Heart right ventricle (tissue), 16 donors: Measurements from ENCODE around the gene HBA2. TPM values are rescaled to one million over a fixed set of nuclear protein-coding genes. Genes with fewer than 3 reads are reported as not detected.
"Not testable (repeated sequence)": the region's sequence is repeated elsewhere in the genome, so short reads cannot be mapped to it uniquely, and the experiment has no call there.

ENCODE experiments used
- ATAC-seq, 8 donors: fragments of 200-7000 bp; cut with Tn5 transposase; one replicate each; pipeline ENCODE4 v1.9.1; 2020; ENCODE audit warnings: mild to moderate bottlenecking in 8 of 8, moderate library complexity in 8 of 8, moderate number of reproducible peaks in 1 of 8
- DNase-seq, 2 donors: peaks; one replicate each; pipeline ENCODE4 v3.0.0-alpha.2; 2020
- H3K27ac ChIP-seq, 10 donors: fragments of 200-600 bp; sonication (generic) in 2 of 10; one replicate each; pipeline versions ENCODE4 v1.5.0 to v1.8.0; 2020 to 2022; ENCODE audit warnings: mild to moderate bottlenecking in 3 of 10
- H3K27me3 ChIP-seq, 7 donors: fragments of 200-600 bp; one replicate each; pipeline ENCODE4 v1.8.0; 2021 to 2022; ENCODE audit warnings: mild to moderate bottlenecking in 2 of 7
- H3K36me3 ChIP-seq, 9 donors: fragments of 200-600 bp; sonication (generic) in 1 of 9; one replicate each; pipeline versions ENCODE4 v1.5.0 to v1.8.0; 2020 to 2022; ENCODE audit warnings: mild to moderate bottlenecking in 2 of 9
- H3K4me1 ChIP-seq, 9 donors: fragments of 200-600 bp; sonication (generic) in 1 of 9; one replicate each; pipeline versions ENCODE4 v1.5.0 to v1.8.0; 2020 to 2022; ENCODE audit warnings: mild to moderate bottlenecking in 4 of 9
- H3K4me3 ChIP-seq, 10 donors: fragments of 200-600 bp; sonication (generic) in 2 of 10; one replicate each; pipeline versions ENCODE4 v1.5.0 to v1.8.0; 2020 to 2022; ENCODE audit warnings: mild to moderate bottlenecking in 7 of 10, moderate library complexity in 2 of 10
- H3K9me3 ChIP-seq, 11 donors: fragments of 200-600 bp in 10 of 11; sonication (generic) in 2 of 11; one replicate each; pipeline versions ENCODE4 v1.5.0 to v1.8.0; 2013 to 2022; ENCODE audit warnings: mild to moderate bottlenecking in 2 of 11, control low read depth in 1 of 11, moderate library complexity in 1 of 11
- WGBS, 2 donors: extraction: QIAGEN DNeasy Blood & Tissue Kit; methylation state at CpG; one replicate each; pipeline ENCODE4 v1.1.7; 2013; ENCODE audit warnings: inconsistent platforms in 1 of 2; 5-methylcytosine and 5-hydroxymethylcytosine counted together
- intact Hi-C, 10 donors: fragments of 100-400 bp; cut with DNase I; formaldehyde crosslinking; loops; one replicate each; pipeline versions ENCODE4 v1.11.1 to v1.14.2; 2022
- long read RNA-seq, 3 donors: library from polyadenylated mRNA; unstranded; transcript quantifications; one replicate each; pipeline ENCODE4 v2.0.0, GENCODE V29; 2020 to 2021
- polyA plus RNA-seq, 2 donors: library from polyadenylated mRNA; stranded (reverse); fragments of 200-250 nt; gene quantifications; one replicate each; pipeline ENCODE4 v1.2.3, GENCODE V29; 2013
- total RNA-seq, 10 donors: library from RNA; stranded (reverse); fragmentation: NEBNext Ultra II Directional in 3 of 10; extraction: Animal tissue kit (Norgen Biotek cat#: 25700) in 3 of 10; gene quantifications; one replicate each; pipeline versions ENCODE4 v1.2.1 to v1.2.4, GENCODE V29; 2021 to 2023
- TF ChIP-seq, protein P1 (sequence below), 9 donors: fragments of 200-600 bp; sonication (generic) in 2 of 9; IDR thresholded peaks; one replicate each; pipeline versions ENCODE4 v1.5.0 to v1.8.0; 2021 to 2022; ENCODE audit warnings: antibody characterized with exemption in 9 of 9, mild to moderate bottlenecking in 5 of 9, moderate library complexity in 1 of 9
- donor health status: Arrhythmogenic right ventricular cardiomyopathy.
- donor health status: ischemic (EF 13 %, LVEDD 7.1; RV severe dilation, severe dysfunction).
- donor health status: healthy with polysubstance abuse.
- donor health status: DM: no; HTN: yes; CAD: no.
- donor health status: DM: no; HTN: no; CAD: no.
- donor health status: ischemic (EF 25% LVEDD 6.9; RV normal size, moderate dysfunction).
- donor health status: ischemic (EF 25% LVEDD 5.7; RV mildly dilated, moderate dysfunction).
- donor health status: healthy.
- donor health status: DM: yes; HTN: yes; CAD: no.
- donor health status: Ischemic cardiomyopathy.
- donor health status: ischemic (EF 35%, LVEDD 5.7; RV mildly dilated, moderate dysfunction).
- donor health status: nonischemic (EF 11% LVEDD 7.7; RV severe dilation, severe dysfunction).
- donor health status: DM: yes; HTN: yes; CAD: no.
- donor health status: PGD.
- donor health status: ischemic (EF 29% LVEDD 5.4; RV normal size, mild dysfunction).
- donor health status: nonischemic (EF 23%, LVEDD 6.1; RV moderate dilation, normal function).

HBA2 gene
- 1,000 to 10,000 TPM in 1 of 10 donors, 100 to 1,000 TPM in 5, 10 to 100 TPM in 4; 78.7 to 1,146 (median 107) TPM for total RNA-seq
- polyA plus RNA-seq = 10 to 100 TPM in 1 of 2 donors, 1 to 10 TPM in 1; 2.9 to 84.6 TPM
- long read RNA-seq, donor 1, transcript HBA2-203 (2 exons, 640 nt) = minor isoform, 8 of 18 reads
- long read RNA-seq, donor 1, transcript HBA2-201 (3 exons, 576 nt) = major isoform, 10 of 18 reads
- long read RNA-seq, donor 1, partial matches to known transcripts = 0 of 18 reads
- long read RNA-seq, donor 1, other reads (novel, unspliced or antisense) = 0 of 18 reads
- long read RNA-seq, donor 2, transcript HBA2-201 (3 exons, 576 nt) = major isoform, 23 of 30 reads
- long read RNA-seq, donor 2, transcript HBA2-203 (2 exons, 640 nt) = minor isoform, 6 of 30 reads
- long read RNA-seq, donor 2, partial matches to known transcripts = 0 of 30 reads
- long read RNA-seq, donor 2, other reads (novel, unspliced or antisense) = 1 of 30 reads
- long read RNA-seq, donor 3, partial matches to known transcripts = 0 of 3 reads
- long read RNA-seq, donor 3, other reads (novel, unspliced or antisense) = 0 of 3 reads

DNA sequence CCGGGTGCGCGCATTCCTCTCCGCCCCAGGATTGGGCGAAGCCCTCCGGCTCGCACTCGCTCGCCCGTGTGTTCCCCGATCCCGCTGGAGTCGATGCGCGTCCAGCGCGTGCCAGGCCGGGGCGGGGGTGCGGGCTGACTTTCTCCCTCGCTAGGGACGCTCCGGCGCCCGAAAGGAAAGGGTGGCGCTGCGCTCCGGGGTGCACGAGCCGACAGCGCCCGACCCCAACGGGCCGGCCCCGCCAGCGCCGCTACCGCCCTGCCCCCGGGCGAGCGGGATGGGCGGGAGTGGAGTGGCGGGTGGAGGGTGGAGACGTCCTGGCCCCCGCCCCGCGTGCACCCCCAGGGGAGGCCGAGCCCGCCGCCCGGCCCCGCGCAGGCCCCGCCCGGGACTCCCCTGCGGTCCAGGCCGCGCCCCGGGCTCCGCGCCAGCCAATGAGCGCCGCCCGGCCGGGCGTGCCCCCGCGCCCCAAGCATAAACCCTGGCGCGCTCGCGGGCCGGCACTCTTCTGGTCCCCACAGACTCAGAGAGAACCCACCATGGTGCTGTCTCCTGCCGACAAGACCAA, at the start of gene HBA2:
Gene HBA2 (plus strand): TSS at position 503 of the 568 bp plus-strand sequence. CDS start 37 bp downstream, at position 540.
- no CpG with 5 or more reads among the region's 74 CpGs for WGBS, 2 donors
- peaks cover 26 to 78% (median 68%) of the 10 kb centered on the region in 7 donors for H3K27me3 ChIP-seq
- H3K36me3 ChIP-seq, H3K4me1 ChIP-seq, H3K4me3 ChIP-seq, intact Hi-C loops, H3K9me3 ChIP-seq, H3K27ac ChIP-seq, DNase-seq: not testable (repeated sequence)
- ATAC-seq = peak in 1 of 8 donors; percentile 14

DNA sequence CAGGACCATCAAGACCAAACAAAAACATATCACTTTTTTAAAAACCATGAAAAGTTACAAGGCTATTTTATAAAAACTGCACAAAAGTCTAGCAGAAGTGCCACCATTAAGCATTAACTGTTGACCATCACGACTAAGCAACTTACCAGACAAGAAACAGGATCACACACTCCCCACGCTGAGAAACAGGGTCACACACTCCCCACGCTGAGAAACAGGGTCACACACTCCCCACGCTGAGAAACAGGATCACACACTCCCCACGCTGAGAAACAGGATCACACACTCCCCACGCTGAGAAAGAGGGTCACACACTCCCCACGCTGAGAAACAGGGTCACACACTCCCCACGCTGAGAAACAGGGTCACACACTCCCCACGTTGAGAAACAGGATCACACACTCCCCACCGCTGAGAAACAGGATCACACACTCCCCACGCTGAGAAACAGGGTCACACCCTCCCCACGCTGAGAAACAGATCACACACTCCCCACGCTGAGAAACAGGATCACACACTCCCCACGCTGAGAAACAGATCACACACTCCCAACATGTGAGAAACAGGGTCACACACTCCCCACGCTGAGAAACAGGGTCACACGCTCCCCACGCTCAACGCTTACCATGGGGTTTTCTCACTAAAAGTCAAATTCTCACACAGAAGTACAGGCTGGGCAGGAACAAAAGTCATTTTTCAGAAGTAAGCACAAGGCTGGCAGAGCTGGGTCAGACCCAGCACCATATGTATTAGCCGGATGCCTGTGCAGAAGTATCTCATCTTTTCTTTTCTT, 48.9 kb upstream of the HBA2 start:
- H3K9me3 ChIP-seq, intact Hi-C loops, H3K27ac ChIP-seq, H3K4me1 ChIP-seq, H3K4me3 ChIP-seq, ATAC-seq, DNase-seq, H3K27me3 ChIP-seq: not testable (repeated sequence)
- 89 to 90% methylated on average over 19 of the region's 19 CpGs for WGBS, 2 donors
- H3K36me3 ChIP-seq = peaks cover 0 to 29% (median 0%) of the 10 kb centered on the region in 9 donors

DNA sequence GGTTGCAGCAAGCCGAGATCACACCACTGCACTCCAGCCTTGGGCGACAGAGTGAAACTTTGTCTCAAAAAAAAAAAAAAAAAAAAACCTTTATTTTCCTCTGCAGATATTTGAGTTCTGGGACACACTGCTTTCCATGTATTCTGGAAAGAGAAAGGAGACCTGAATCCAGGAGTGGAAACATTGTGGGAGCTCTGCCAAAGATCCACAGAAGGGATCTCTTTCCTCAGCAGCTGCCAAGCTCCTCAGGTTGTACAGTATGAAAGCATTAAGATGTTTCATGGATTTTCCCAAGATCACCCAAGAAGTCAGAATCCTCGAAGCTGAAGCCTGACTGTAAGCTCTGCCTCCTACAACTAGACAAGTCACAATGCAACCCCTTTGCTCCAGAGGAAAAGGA, 47.7 kb upstream of the HBA2 start:
- TF ChIP-seq, protein P1, sequence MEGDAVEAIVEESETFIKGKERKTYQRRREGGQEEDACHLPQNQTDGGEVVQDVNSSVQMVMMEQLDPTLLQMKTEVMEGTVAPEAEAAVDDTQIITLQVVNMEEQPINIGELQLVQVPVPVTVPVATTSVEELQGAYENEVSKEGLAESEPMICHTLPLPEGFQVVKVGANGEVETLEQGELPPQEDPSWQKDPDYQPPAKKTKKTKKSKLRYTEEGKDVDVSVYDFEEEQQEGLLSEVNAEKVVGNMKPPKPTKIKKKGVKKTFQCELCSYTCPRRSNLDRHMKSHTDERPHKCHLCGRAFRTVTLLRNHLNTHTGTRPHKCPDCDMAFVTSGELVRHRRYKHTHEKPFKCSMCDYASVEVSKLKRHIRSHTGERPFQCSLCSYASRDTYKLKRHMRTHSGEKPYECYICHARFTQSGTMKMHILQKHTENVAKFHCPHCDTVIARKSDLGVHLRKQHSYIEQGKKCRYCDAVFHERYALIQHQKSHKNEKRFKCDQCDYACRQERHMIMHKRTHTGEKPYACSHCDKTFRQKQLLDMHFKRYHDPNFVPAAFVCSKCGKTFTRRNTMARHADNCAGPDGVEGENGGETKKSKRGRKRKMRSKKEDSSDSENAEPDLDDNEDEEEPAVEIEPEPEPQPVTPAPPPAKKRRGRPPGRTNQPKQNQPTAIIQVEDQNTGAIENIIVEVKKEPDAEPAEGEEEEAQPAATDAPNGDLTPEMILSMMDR (IDR thresholded peaks at IDR 0.05) = no peak
- 87 to 92% methylated on average over 3 of the region's 3 CpGs for WGBS, 2 donors
- H3K36me3 ChIP-seq = peaks cover 0 to 41% (median 0%) of the 10 kb centered on the region in 9 donors
- ATAC-seq (no peak), DNase-seq (no peak)
- no peaks in the 10 kb centered on the region for H3K27me3 ChIP-seq
- H3K9me3 ChIP-seq = no peaks in the 10 kb centered on the region
- no peak overlapping the region for H3K4me3 ChIP-seq
- no peak overlapping the region for H3K27ac ChIP-seq
- intact Hi-C loops = no loop called here
- peaks cover 0 to 5% (median 0%) of the 10 kb centered on the region in 9 donors for H3K4me1 ChIP-seq

DNA sequence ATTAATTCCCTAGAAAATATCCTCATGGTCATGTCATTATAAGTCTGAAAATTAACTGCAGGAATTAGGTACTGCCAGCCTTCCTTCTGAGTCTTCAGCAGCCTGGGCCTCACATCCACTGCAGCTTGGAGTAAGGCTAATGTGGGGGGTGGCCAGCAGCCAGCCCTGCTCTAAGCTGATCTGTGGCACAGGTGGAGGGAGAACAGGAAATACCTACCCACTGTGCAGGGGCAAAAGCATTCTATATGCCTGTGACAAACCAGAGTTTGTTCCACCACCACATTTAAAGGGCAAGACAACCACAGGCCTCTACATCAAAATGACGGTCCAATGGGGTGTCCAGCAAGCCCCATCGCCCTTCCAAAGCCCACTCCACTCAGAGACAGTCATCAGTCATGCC, 43.6 kb upstream of the HBA2 start:
- peaks cover 0 to 27% (median 0%) of the 10 kb centered on the region in 9 donors for H3K36me3 ChIP-seq
- ATAC-seq (no peak), DNase-seq (no peak)
- intact Hi-C loops = no loop called here
- 93 to 100% methylated on average over 2 of the region's 2 CpGs for WGBS, 2 donors
- H3K27me3 ChIP-seq = no peaks in the 10 kb centered on the region
- H3K4me1 ChIP-seq = no peaks in the 10 kb centered on the region
- no peak overlapping the region for H3K4me3 ChIP-seq
- TF ChIP-seq, protein P1 (IDR thresholded peaks at IDR 0.05) = no peak
- no peak overlapping the region for H3K27ac ChIP-seq
- H3K9me3 ChIP-seq = no peaks in the 10 kb centered on the region

DNA sequence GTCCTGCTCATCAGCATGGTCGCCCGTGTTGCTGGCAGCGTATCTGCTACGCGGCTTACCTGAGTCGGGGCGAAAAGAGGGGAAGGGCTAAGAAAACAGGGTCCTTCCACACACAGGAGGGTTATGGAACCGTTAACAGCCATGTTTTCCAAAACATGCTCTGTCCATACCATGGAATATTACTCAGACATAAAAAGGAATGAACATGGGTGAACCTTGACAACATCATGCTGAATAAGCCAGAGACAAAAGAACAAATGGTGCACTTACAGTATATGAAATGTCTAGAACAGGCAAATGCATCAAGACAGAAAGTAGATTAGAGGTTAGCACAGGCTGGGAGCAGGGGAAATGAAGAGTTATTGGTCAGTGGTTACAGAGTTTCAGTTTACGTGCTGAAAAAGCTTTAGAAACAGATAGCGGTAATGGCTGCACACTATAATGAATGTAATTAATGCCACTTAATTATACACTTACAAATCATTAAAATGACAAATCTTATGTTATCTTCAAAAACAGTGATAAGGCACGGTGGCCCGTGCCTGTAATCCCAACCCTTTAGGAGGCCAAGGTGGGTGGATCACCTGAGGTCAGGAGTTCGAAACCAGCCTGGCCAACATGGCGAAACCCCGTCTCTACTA, 42.0 kb upstream of the HBA2 start:
- DNase-seq = no peak
- Histone ChIP-seq H3K4me3 (no peak overlapping the region), H3K36me3 (peaks cover 0 to 20% (median 0%) of the 10 kb centered on the region in 9 donors), H3K27ac (no peak overlapping the region), H3K4me1 (no peaks in the 10 kb centered on the region), H3K27me3 (no peaks in the 10 kb centered on the region), H3K9me3 (no peaks in the 10 kb centered on the region)
- intact Hi-C loops = no loop called here
- WGBS, 2 donors = 92 to 94% methylated on average over 15 of the region's 15 CpGs
- TF ChIP-seq, protein P1 (IDR thresholded peaks at IDR 0.05) = no peak
- no peak for ATAC-seq
